HFFc6 (cell line): ENCODE measurements around the gene NAA20. TPM values are rescaled to one million over a fixed set of nuclear protein-coding genes. Genes with fewer than 3 reads are reported as not detected.

Experiments
- DNase-seq: peaks from one replicate; pipeline ENCODE4 v3.0.0-alpha.2; 2018
- H3K27ac Mint-ChIP-seq: 2 replicates; pipeline ENCODE4 v1.8.0; 2020; ENCODE audit warnings: mild to moderate bottlenecking, mixed read lengths
- H3K27me3 Mint-ChIP-seq: 2 replicates; pipeline ENCODE4 v1.8.0; 2021; ENCODE audit warnings: mild to moderate bottlenecking, moderate library complexity, mixed read lengths; ENCODE audit not compliant: insufficient read depth
- H3K36me3 Mint-ChIP-seq: 2 replicates; pipeline ENCODE4 v1.8.0; 2021; ENCODE audit warnings: low read depth, mixed read lengths
- H3K4me1 Mint-ChIP-seq: 2 replicates; pipeline ENCODE4 v1.8.0; 2020; ENCODE audit warnings: low read depth, mixed read lengths
- H3K4me3 Mint-ChIP-seq: 2 replicates; pipeline ENCODE4 v1.8.0; 2020; ENCODE audit warnings: mild to moderate bottlenecking, moderate library complexity, mixed read lengths
- H3K9me3 Mint-ChIP-seq: 2 replicates; pipeline ENCODE4 v1.8.0; 2020; ENCODE audit warnings: mild to moderate bottlenecking, mixed read lengths
- total RNA-seq, 6 experiments: library from RNA; stranded (reverse); fragmentation: NEBNext Ultra II Directional; extraction: Animal tissue kit (Norgen Biotek cat#: 25700); gene quantifications; 2 replicates in 1 of 6; 3 replicates in 5 of 6; pipeline ENCODE4 v1.2.3, GENCODE V29; 2021
- TF ChIP-seq, protein P1 (sequence below): fragments of 200-600 bp; sonication (generic); IDR thresholded peaks from 2 replicates; pipeline ENCODE4 v1.5.0; 2021; ENCODE audit warnings: antibody characterized with exemption, mild to moderate bottlenecking

The NAA20 gene
- total RNA-seq, 6 experiments from 2014 or later = 87.3 to 108 (median 93.2) TPM

DNA sequence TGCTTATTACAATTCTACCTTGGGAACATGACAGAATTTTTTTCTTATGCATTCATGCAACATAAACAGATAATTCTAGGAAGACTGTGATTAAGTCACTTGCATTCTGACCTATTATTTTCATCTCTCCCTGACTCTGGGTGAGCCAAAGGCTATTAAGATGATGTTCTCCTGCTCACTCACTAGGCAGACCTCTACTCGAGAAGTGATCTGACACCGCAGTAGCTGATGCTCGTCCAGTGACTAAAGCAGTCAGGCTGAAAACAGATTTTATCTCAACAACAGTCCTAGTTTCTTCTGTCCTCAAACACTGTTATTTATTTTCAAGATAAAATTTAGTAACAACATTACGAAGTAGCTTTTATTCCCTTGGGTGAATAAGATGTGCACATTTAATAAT is 17.3 kb downstream of the NAA20 start:
- H3K27me3 Mint-ChIP-seq = peaks cover 2% of the 10 kb centered on the region; the same call in 1 of the 2 replicates
- H3K4me3 Mint-ChIP-seq = no peak overlapping the region
- peaks cover 33% of the 10 kb centered on the region for H3K36me3 Mint-ChIP-seq
- DNase-seq = no peak
- TF ChIP-seq, protein P1, sequence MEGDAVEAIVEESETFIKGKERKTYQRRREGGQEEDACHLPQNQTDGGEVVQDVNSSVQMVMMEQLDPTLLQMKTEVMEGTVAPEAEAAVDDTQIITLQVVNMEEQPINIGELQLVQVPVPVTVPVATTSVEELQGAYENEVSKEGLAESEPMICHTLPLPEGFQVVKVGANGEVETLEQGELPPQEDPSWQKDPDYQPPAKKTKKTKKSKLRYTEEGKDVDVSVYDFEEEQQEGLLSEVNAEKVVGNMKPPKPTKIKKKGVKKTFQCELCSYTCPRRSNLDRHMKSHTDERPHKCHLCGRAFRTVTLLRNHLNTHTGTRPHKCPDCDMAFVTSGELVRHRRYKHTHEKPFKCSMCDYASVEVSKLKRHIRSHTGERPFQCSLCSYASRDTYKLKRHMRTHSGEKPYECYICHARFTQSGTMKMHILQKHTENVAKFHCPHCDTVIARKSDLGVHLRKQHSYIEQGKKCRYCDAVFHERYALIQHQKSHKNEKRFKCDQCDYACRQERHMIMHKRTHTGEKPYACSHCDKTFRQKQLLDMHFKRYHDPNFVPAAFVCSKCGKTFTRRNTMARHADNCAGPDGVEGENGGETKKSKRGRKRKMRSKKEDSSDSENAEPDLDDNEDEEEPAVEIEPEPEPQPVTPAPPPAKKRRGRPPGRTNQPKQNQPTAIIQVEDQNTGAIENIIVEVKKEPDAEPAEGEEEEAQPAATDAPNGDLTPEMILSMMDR = no peak
- no peak overlapping the region for H3K27ac Mint-ChIP-seq
- no peaks in the 10 kb centered on the region for H3K9me3 Mint-ChIP-seq
- peaks cover 24% of the 10 kb centered on the region for H3K4me1 Mint-ChIP-seq

- DNase-seq = no peak
- H3K9me3 Mint-ChIP-seq = no peaks in the 10 kb centered on the region
- no peaks in the 10 kb centered on the region for H3K27me3 Mint-ChIP-seq
- peaks cover 29% of the 10 kb centered on the region for H3K36me3 Mint-ChIP-seq
- TF ChIP-seq, protein P1 = no peak
- peaks cover 24% of the 10 kb centered on the region for H3K4me1 Mint-ChIP-seq
- peak overlapping the region; percentile 47 for H3K27ac Mint-ChIP-seq
- H3K4me3 Mint-ChIP-seq = no peak overlapping the region
Observed at GRCh38 chr20:20036756-20037155, 19.6 kb downstream of the NAA20 start.

GRCh38 chr20:20037960-20038359 is 20.8 kb downstream of the NAA20 start:
- TF ChIP-seq, protein P1 = no peak
- Mint-ChIP-seq H3K36me3 (peaks cover 26% of the 10 kb centered on the region), H3K9me3 (no peaks in the 10 kb centered on the region), H3K27ac (peak overlapping the region; percentile 47), H3K4me1 (peaks cover 24% of the 10 kb centered on the region), H3K4me3 (peak overlapping the region; percentile 26; the same call in 1 of the 2 replicates), H3K27me3 (no peaks in the 10 kb centered on the region)
- peak; percentile 66 for DNase-seq

GRCh38 chr20:20038586-20038985 is 21.4 kb downstream of the NAA20 start:
- no peak for DNase-seq
- Mint-ChIP-seq H3K36me3 (peaks cover 26% of the 10 kb centered on the region), H3K27me3 (no peaks in the 10 kb centered on the region), H3K4me3 (no peak overlapping the region), H3K4me1 (peaks cover 24% of the 10 kb centered on the region), H3K9me3 (no peaks in the 10 kb centered on the region), H3K27ac (peak overlapping the region; percentile 47; the same call in 1 of the 2 replicates)
- TF ChIP-seq, protein P1 = no peak

- H3K27me3 Mint-ChIP-seq = no peaks in the 10 kb centered on the region
- H3K4me3 Mint-ChIP-seq = no peak overlapping the region
- peaks cover 22% of the 10 kb centered on the region for H3K36me3 Mint-ChIP-seq
- DNase-seq = no peak
- H3K4me1 Mint-ChIP-seq = peaks cover 24% of the 10 kb centered on the region
- TF ChIP-seq, protein P1 = no peak
- no peak overlapping the region for H3K27ac Mint-ChIP-seq
- H3K9me3 Mint-ChIP-seq = no peaks in the 10 kb centered on the region
Observed at GRCh38 chr20:20039752-20040387, 22.7 kb downstream of the NAA20 start.
